Measurements from ENCODE around the gene ANKRD39.

DNA sequence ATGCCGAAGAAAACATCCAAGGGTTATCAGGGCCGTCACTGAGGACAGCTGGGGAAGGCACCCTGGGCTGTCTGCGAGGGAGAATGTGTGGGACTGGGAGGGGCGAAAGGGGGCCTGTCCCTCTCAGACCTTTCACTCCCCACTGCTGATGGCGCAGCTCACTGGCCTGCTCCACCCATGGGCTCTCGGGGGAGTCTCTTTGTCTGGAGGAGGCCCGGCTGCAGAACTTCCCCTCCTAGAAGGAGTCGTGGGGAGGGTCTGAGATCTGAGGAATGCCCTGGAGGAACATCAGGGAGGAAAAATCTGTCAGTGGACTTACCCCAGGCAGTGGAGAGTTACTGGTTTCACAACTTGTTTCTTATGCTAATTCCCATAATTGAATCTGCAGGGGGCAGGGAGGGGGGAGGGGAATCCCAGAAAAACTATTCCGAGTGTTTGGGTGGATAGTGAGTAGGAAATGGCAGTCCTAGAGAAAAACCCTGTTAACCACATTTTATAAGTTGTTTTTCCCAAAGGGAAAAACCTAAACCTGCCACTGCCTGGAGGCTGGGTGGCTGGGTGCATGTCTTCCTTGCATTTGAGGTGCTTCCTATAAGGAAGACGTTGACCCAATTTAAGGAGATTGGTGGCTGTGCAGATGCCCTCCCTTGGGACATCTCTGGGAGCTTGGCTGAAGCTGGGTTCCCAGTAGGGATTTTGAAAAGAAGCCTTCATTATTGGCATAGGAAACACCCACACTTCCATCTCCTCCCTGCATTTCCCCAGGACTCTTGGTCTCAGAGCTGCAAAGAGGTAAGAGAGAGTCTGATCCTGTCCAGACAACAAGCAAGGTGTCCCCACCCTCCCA, 23.8 kb upstream of the ANKRD39 start:
- TF ChIP-seq, protein P1, sequence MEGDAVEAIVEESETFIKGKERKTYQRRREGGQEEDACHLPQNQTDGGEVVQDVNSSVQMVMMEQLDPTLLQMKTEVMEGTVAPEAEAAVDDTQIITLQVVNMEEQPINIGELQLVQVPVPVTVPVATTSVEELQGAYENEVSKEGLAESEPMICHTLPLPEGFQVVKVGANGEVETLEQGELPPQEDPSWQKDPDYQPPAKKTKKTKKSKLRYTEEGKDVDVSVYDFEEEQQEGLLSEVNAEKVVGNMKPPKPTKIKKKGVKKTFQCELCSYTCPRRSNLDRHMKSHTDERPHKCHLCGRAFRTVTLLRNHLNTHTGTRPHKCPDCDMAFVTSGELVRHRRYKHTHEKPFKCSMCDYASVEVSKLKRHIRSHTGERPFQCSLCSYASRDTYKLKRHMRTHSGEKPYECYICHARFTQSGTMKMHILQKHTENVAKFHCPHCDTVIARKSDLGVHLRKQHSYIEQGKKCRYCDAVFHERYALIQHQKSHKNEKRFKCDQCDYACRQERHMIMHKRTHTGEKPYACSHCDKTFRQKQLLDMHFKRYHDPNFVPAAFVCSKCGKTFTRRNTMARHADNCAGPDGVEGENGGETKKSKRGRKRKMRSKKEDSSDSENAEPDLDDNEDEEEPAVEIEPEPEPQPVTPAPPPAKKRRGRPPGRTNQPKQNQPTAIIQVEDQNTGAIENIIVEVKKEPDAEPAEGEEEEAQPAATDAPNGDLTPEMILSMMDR (IDR thresholded peaks at IDR 0.05 in 8 of 11, conservative IDR thresholded peaks at IDR 0.05 in 3 of 11): no peak
- TF ChIP-seq POLR2A (IDR thresholded peaks at IDR 0.05): no peak
